Measurements from ENCODE around the gene KRTAP2-1. TPM values are rescaled to one million over a fixed set of nuclear protein-coding genes. Genes with fewer than 3 reads are reported as not detected.
"Not testable (repeated sequence)": the region's sequence is repeated elsewhere in the genome, so short reads cannot be mapped to it uniquely, and the experiment has no call there.

Gene KRTAP2-1
- total and polyA plus RNA-seq, 2 donors from 2014 or later = not detected

DNA sequence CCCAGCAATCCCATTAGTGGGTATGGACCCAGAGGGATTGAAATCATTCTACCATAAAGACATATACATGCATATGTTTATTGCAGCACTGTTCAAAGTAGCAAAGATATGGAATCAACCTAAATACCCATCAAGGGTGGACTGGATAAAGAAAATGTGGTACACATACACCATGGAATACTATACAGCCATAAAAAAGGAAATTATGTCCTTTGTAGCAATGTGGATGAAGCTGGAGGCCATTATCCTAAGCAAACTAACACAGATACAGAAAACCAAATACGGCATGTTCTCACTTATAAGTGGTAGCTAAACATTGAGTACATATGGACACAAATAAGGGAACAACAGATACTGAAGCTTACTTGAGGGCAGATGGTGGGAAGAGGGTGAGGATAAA lies 10.4 kb upstream of the KRTAP2-1 start:
- Histone ChIP-seq H3K9ac (ENCODE audit: low read length in 3 of 3) (no peak overlapping the region), H3K27ac (ENCODE audit: low read depth in 2 of 2, low read length in 2 of 2) (no peak overlapping the region), H3K9me3 (ENCODE audit: control insufficient read depth in 2 of 3, insufficient read depth in 1 of 3, low read length in 3 of 3) (no peaks in the 10 kb centered on the region), H3K36me3 (ENCODE audit: control insufficient read depth in 2 of 3, insufficient read depth in 3 of 3, low read length in 3 of 3) (no peaks in the 10 kb centered on the region), H3K4me3 (ENCODE audit: low read length in 3 of 3) (no peak overlapping the region), H3K27me3 (ENCODE audit: control insufficient read depth, insufficient read depth, low read length) (no peaks in the 10 kb centered on the region), H3K4me1 (ENCODE audit: control insufficient read depth in 2 of 3, insufficient read depth in 2 of 3, low read depth in 1 of 3, low read length in 3 of 3) (no peaks in the 10 kb centered on the region)
- FAIRE-seq (no peak), DNase-seq (no peak)
- no peak for TF ChIP-seq CTCF (IDR thresholded peaks at IDR 0.05; ENCODE audit: borderline replicate concordance, extremely low read depth, insufficient read depth)
- intact Hi-C loops (cut with DNase I) = no loop called here

GRCh38 chr17:41055130-41055529 lies 8.0 kb upstream of the KRTAP2-1 start, which contains the start of gene KRTAP2-2:
Gene KRTAP2-2, minus strand, starts transcription at chr17:41055230. Its CDS starts 19 bp downstream, at chr17:41055211.
- H3K4me1 ChIP-seq (ENCODE audit: control insufficient read depth in 2 of 3, insufficient read depth in 2 of 3, low read depth in 1 of 3, low read length in 3 of 3); H3K27me3 ChIP-seq (ENCODE audit: control insufficient read depth, insufficient read depth, low read length); H3K9me3 ChIP-seq (ENCODE audit: control insufficient read depth in 2 of 3, insufficient read depth in 1 of 3, low read length in 3 of 3); H3K27ac ChIP-seq (ENCODE audit: low read depth in 2 of 2, low read length in 2 of 2); H3K4me3 ChIP-seq (ENCODE audit: low read length in 3 of 3); intact Hi-C loops (cut with DNase I); H3K9ac ChIP-seq (ENCODE audit: low read length in 3 of 3); H3K36me3 ChIP-seq (ENCODE audit: control insufficient read depth in 2 of 3, insufficient read depth in 3 of 3, low read length in 3 of 3); FAIRE-seq; DNase-seq: not testable (repeated sequence)

DNA sequence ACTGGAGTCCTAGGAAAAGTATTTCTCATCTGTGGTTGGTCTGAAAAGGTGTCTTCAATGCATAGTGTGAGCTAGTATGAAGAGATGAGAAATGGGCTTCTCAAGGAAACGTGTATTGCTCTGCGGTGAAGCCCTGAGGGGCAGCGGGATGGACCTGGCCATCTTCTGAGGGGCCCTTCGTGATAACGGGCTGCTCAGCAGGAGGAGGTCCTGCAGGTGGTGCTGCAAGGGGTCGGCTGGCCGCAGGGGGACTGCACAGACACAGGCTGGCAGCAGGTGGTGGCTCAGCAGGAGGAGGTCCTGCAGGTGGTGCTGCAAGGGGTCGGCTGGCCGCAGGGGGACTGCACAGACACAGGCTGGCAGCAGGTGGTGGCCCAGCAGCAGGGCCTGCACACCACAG lies 7.4 kb upstream of the KRTAP2-1 start:
- H3K36me3 ChIP-seq (ENCODE audit: control insufficient read depth in 2 of 3, insufficient read depth in 3 of 3, low read length in 3 of 3); H3K9ac ChIP-seq (ENCODE audit: low read length in 3 of 3); H3K27me3 ChIP-seq (ENCODE audit: control insufficient read depth, insufficient read depth, low read length); intact Hi-C loops (cut with DNase I); H3K9me3 ChIP-seq (ENCODE audit: control insufficient read depth in 2 of 3, insufficient read depth in 1 of 3, low read length in 3 of 3); DNase-seq; H3K27ac ChIP-seq (ENCODE audit: low read depth in 2 of 2, low read length in 2 of 2); H3K4me1 ChIP-seq (ENCODE audit: control insufficient read depth in 2 of 3, insufficient read depth in 2 of 3, low read depth in 1 of 3, low read length in 3 of 3); FAIRE-seq; H3K4me3 ChIP-seq (ENCODE audit: low read length in 3 of 3): not testable (repeated sequence)

GRCh38 chr17:41054025-41054424 lies 6.9 kb upstream of the KRTAP2-1 start:
- DNase-seq = peak in 3 of 5 donors; percentile 58 to 67 (median 66)
- intact Hi-C loops (cut with DNase I) = no loop called here
- Histone ChIP-seq H3K4me3 (ENCODE audit: low read length in 3 of 3) (no peak overlapping the region), H3K4me1 (ENCODE audit: control insufficient read depth in 2 of 3, insufficient read depth in 2 of 3, low read depth in 1 of 3, low read length in 3 of 3) (no peaks in the 10 kb centered on the region), H3K27ac (ENCODE audit: low read depth in 2 of 2, low read length in 2 of 2) (no peak overlapping the region), H3K27me3 (ENCODE audit: control insufficient read depth, insufficient read depth, low read length) (no peaks in the 10 kb centered on the region), H3K36me3 (ENCODE audit: control insufficient read depth in 2 of 3, insufficient read depth in 3 of 3, low read length in 3 of 3) (no peaks in the 10 kb centered on the region), H3K9ac (ENCODE audit: low read length in 3 of 3) (no peak overlapping the region), H3K9me3 (ENCODE audit: control insufficient read depth in 2 of 3, insufficient read depth in 1 of 3, low read length in 3 of 3) (no peaks in the 10 kb centered on the region)
- FAIRE-seq = no peak
- TF ChIP-seq CTCF (IDR thresholded peaks at IDR 0.05; ENCODE audit: borderline replicate concordance, extremely low read depth, insufficient read depth) = no peak

GRCh38 chr17:41052566-41052965 lies 5.5 kb upstream of the KRTAP2-1 start:
- intact Hi-C loops (cut with DNase I) = no loop called here
- no peak overlapping the region for H3K9ac ChIP-seq (ENCODE audit: low read length in 3 of 3)
- H3K4me1 ChIP-seq (ENCODE audit: control insufficient read depth in 2 of 3, insufficient read depth in 2 of 3, low read depth in 1 of 3, low read length in 3 of 3) = no peaks in the 10 kb centered on the region
- DNase-seq (no peak), FAIRE-seq (no peak)
- TF ChIP-seq CTCF (IDR thresholded peaks at IDR 0.05; ENCODE audit: borderline replicate concordance, extremely low read depth, insufficient read depth) = no peak
- no peaks in the 10 kb centered on the region for H3K36me3 ChIP-seq (ENCODE audit: control insufficient read depth in 2 of 3, insufficient read depth in 3 of 3, low read length in 3 of 3)
- H3K9me3 ChIP-seq (ENCODE audit: control insufficient read depth in 2 of 3, insufficient read depth in 1 of 3, low read length in 3 of 3) = no peaks in the 10 kb centered on the region
- no peaks in the 10 kb centered on the region for H3K27me3 ChIP-seq (ENCODE audit: control insufficient read depth, insufficient read depth, low read length)
- no peak overlapping the region for H3K4me3 ChIP-seq (ENCODE audit: low read length in 3 of 3)
- H3K27ac ChIP-seq (ENCODE audit: low read depth in 2 of 2, low read length in 2 of 2) = no peak overlapping the region

All from kidney (tissue), 14 donors.